Right forelimb (tissue), 1 donor: ENCODE results near the gene UPK3B.
A peak's percentile ranks its signal among the peaks of the same experiment; 100 is the strongest.
"Not testable (repeated sequence)": the region's sequence is repeated elsewhere in the genome, so short reads cannot be mapped to it uniquely, and the experiment has no call there.

Source experiments
- DNase-seq: peaks from one replicate; pipeline ENCODE4 v3.0.0-alpha.2; 2018

Gene UPK3B

GRCh38 chr7:76509931-76510877 lies at the start of gene UPK3B:
Gene UPK3B (plus strand): TSS chr7:76510552. CDS start chr7:76510653, 101 bp downstream.
- peak; percentile 42 for DNase-seq

- not testable (repeated sequence) for DNase-seq
Measured at GRCh38 chr7:76460767-76461166, 49.6 kb upstream of the UPK3B start.

GRCh38 chr7:76461464-76462101 lies 48.8 kb upstream of the UPK3B start, which contains the start of gene DTX2:
Gene DTX2 (plus strand): TSS chr7:76461709. CDS start chr7:76480510, 18,801 bp downstream.
- not testable (repeated sequence) for DNase-seq

- not testable (repeated sequence) for DNase-seq
Measured at GRCh38 chr7:76462271-76462882, 48.0 kb upstream of the UPK3B start.

GRCh38 chr7:76464959-76465358 lies 45.4 kb upstream of the UPK3B start:
- DNase-seq = not testable (repeated sequence)

DNA sequence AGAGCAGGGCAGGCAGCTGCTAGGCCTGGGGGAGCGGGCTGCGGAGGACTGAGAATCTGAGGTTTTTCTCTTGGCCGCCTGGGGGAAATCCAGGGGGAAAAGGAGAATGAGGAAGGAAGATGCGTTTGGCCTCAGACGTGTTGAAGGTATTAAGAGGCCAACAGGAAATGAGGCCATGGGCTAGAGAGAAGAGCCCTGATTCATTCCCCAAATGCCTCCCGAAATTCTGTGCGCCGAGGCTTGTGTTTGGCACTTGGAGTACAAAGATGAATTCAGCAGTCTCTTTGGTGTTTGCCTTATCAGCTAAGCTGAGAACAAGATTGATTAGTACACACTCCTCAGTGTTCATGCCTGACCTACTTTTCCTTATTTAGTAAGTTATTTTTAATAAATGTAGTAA lies 44.4 kb upstream of the UPK3B start:
- not testable (repeated sequence) for DNase-seq

GRCh38 chr7:76467743-76468404 lies 42.5 kb upstream of the UPK3B start:
- DNase-seq = not testable (repeated sequence)

DNA sequence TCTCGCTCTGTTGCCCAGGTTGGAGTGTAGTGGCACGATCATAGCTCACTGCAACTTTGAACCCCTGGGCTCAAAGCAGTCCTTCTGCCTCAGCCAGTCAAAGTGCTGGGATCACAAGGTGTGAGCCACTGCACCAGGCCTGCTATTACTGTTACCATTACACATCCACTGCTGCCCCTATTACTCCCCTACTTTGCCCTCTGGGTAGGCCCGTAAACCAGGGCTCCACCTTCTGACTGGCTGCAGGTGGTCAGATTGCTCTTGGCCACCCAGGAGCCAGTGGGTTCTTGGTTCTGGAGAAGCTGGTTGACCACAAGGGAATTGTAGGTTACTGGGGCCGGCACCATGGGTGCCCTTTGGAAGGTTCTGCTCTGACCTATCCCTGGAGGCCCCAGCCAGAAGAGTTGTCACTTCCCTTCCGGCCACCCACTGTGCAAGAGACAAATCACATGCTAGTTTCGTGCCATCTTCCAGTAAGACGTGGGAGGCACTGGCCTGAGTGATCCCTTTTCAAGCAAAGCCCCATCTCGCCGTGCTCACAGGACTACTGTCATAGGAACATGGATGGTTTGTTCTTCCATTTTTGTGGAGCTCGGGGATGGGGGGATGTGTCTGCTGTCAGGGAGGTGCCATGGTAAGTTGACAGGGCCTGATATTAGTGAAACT lies 38.7 kb upstream of the UPK3B start:
- DNase-seq = not testable (repeated sequence)

DNA sequence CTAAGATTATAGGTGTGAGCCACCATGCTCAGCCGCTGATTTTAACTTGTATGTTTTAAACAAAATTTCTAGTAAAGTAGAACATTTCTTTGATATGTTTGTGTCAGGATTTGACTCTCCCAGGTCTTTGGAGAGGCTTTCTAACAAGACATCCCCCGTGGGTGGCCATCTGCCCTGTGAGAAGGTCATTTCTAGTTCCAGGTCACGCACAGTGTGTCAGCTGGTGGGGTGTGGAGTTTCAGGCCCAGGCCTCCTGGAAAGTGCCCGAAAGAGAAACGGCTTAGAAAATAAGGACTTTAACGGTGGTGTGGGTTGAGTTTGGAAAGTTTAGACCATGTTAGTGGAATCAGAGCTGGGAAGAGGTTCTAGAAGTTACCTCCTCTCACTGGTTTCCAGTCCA lies 37.3 kb upstream of the UPK3B start:
- DNase-seq = not testable (repeated sequence)

DNA sequence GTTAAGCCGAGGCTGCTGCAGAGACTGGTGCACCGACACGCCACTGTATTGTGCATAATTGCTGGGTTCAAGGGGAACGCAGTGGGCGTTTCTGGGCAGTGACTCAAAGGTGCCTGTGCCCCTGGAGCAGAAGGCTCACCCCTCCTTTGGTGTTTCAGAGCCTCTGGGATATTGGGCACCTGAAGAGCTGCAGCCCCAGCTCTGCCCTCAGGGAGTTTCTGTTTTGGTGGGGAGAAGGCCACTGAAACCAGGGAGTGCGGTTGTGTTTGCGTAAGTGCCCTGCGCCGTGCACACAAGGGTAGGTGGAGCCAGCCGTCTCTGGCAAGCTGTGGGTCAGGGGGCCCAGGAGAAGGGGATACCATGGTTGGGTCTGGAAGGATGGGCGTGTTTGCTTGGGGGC lies 34.1 kb upstream of the UPK3B start:
- not testable (repeated sequence) for DNase-seq

DNA sequence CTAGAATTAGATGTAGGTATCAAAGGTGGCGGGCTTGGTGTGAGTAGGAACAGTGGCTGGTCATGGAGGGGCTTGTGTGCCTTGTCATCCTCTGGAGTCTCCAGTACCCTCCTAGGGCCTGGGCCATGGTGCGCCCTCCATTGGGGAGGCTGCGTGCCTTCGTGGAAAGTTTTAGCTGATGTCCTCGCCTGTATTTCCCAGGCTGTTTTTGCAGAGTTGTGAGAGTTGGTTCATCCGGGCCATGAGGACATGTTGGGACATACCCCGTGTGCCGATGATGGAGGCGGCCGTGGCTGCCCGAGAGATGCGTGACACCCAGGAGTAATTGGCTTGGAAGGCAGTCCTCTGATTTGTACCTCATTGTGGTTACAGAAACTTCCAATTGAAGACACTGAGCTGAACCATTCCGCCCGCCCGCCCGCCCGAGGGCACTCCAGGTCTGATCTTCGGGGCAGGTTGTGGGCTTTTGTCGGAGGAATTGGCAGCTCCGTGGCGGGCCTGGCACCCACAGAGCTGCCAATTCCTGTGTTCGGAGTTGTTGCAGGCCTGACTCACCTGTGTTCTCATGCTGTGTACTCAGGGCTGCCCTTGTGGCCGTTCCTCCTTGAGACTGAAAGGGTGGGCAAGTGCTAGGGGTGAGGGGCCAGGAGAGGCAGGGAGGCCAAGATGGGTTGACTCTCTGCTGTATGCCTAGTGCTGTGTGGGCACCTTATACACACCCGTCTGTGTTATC lies 33.4 kb upstream of the UPK3B start:
- not testable (repeated sequence) for DNase-seq

DNA sequence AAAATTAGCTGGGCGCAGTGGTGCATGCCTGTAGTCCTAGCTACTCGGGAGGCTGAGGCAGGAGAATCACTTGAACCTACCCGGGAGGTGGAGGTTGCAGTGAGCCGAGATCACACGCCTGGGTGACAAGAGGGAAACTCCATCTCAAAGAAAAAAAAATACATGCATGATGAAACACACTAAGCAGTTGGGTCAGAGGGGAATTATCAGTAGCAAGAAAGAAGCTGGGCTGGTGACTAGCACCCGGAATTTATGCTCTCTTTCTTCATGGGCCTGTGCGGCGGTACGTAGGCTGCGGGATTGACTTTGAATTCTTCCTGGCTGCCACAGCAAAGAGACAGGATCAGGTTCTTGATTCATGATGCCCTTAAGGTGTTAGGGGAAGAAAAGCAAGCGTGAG lies 30.7 kb upstream of the UPK3B start:
- not testable (repeated sequence) for DNase-seq

- not testable (repeated sequence) for DNase-seq
Measured at GRCh38 chr7:76480403-76481253, 29.7 kb upstream of the UPK3B start.

DNA sequence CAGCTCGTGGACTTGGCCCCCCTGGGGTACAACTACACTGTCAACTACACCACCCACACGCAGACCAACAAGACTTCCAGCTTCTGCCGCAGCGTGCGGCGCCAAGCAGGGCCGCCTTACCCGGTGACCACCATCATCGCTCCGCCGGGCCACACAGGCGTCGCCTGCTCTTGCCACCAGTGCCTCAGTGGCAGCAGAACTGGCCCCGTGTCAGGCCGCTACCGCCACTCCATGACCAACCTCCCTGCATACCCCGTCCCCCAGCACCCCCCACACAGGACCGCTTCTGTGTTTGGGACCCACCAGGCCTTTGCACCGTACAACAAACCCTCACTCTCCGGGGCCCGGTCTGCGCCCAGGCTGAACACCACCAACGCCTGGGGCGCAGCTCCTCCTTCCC lies 27.7 kb upstream of the UPK3B start:
- peak; percentile 22 for DNase-seq

GRCh38 chr7:76483081-76483480 lies 27.3 kb upstream of the UPK3B start:
- DNase-seq = peak; percentile 17

- DNase-seq = not testable (repeated sequence)
Measured at GRCh38 chr7:76484456-76484855, 25.9 kb upstream of the UPK3B start.

DNA sequence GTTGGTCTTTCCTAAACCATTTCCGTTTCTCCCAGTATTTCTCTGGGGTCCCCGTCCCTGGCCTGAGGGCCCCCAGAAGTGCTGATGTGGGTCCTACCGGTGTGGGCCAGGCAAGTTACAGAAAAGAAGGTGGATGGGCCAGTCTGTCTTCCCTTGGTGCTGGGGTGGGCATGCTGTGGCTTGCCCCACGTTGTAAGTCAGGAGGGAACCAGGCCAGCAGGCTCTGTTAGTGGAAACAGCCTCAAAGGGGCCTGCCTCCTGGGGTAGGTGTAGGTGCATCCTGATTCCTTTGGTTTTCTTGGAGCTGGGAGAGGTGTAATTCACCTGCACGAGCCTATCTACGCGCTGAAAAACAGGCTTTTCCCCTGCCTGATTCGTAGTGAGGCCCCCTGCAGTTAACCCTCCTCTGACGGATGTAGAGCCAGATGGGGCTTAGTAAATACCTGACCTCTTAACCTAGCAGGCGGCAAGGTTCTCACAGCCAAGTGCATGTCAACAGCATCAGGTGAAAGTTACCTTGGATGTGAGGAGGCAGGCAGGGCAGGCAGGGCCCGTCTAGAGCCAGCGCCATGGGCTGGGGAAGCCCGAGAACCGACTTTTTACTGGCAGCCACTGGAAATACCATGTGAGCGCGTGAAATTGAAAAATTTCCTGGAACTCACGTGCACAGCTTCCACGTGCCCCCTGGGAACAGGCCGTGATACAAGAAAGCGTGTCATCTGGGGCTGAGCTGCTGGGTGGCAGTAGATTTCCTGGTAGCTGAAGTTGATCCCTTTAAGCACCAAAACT lies 24.3 kb upstream of the UPK3B start:
- DNase-seq = not testable (repeated sequence)

GRCh38 chr7:76486618-76487017 lies 23.7 kb upstream of the UPK3B start:
- DNase-seq = not testable (repeated sequence)

DNA sequence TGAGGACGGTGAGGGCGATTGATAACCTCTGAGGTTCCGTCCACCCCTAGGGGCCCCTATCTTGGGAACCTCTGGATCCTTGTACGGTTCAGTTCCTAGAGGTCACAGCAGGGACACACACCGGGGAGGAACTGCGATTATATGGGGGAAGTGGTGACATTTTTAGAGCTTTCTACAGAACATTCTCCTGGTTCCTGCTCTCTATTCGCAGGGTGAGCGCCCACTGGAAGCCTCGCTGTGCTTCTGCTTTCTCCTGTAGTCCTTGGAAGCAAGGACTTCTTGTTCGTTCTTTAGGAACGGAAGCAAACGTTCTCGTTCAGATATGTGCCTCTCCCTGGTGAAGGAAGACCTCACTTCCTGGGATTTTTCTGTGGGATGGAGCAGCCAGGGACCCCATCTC lies 22.4 kb upstream of the UPK3B start:
- DNase-seq = not testable (repeated sequence)

GRCh38 chr7:76492139-76492538 lies 18.2 kb upstream of the UPK3B start:
- DNase-seq = not testable (repeated sequence)
